NCI-H524 (cell line): Measurements from ENCODE around the gene KRTAP10-6.

Source experiments
- DNase-seq, 2 experiments: peaks; one replicate each; lab custom pipeline; 2025; lab: John Stamatoyannopoulos, UW

KRTAP10-6 gene

GRCh38 chr21:44578371-44579055, 13.8 kb downstream of the KRTAP10-6 start:
- no peak for DNase-seq

- no peak for DNase-seq
Measured at GRCh38 chr21:44576025-44576420, 16.3 kb downstream of the KRTAP10-6 start.

- DNase-seq = no peak
Measured at GRCh38 chr21:44575307-44576024, 16.8 kb downstream of the KRTAP10-6 start.

- no peak for DNase-seq
Measured at GRCh38 chr21:44574457-44575306, 17.6 kb downstream of the KRTAP10-6 start.

GRCh38 chr21:44573630-44574456, 18.5 kb downstream of the KRTAP10-6 start, which contains the start of gene KRTAP10-4:
Gene KRTAP10-4 (plus strand): TSS chr21:44573729. CDS start chr21:44573759, 30 bp downstream.
- peak in 1 of 2 experiments; percentile 25 for DNase-seq

- no peak for DNase-seq
Measured at GRCh38 chr21:44572959-44573583, 19.2 kb downstream of the KRTAP10-6 start.

GRCh38 chr21:44571844-44572782, 20.2 kb downstream of the KRTAP10-6 start:
- DNase-seq = no peak

GRCh38 chr21:44571296-44571695, 21.0 kb downstream of the KRTAP10-6 start:
- no peak for DNase-seq

GRCh38 chr21:44569861-44570517, 22.3 kb downstream of the KRTAP10-6 start:
- DNase-seq = no peak

GRCh38 chr21:44568667-44569556, 23.4 kb downstream of the KRTAP10-6 start:
- DNase-seq = peak in 1 of 2 experiments; percentile 66

GRCh38 chr21:44568261-44568660, 24.0 kb downstream of the KRTAP10-6 start:
- DNase-seq = no peak

- DNase-seq = no peak
Measured at GRCh38 chr21:44567481-44568171, 24.7 kb downstream of the KRTAP10-6 start.

GRCh38 chr21:44566403-44566802, 25.9 kb downstream of the KRTAP10-6 start:
- no peak for DNase-seq

GRCh38 chr21:44564886-44565598, 27.3 kb downstream of the KRTAP10-6 start:
- no peak for DNase-seq

- no peak for DNase-seq
Measured at GRCh38 chr21:44564099-44564498, 28.2 kb downstream of the KRTAP10-6 start.

GRCh38 chr21:44558695-44559094, 33.6 kb downstream of the KRTAP10-6 start, which contains the start of gene KRTAP10-3:
Gene KRTAP10-3 (minus strand): TSS chr21:44558795. CDS start chr21:44558715, 80 bp downstream.
- DNase-seq = no peak

GRCh38 chr21:44558329-44558675, 34.0 kb downstream of the KRTAP10-6 start:
- peak in 1 of 2 experiments; percentile 8 for DNase-seq
